ENCODE results near the gene ZNF518B.
"Not testable (repeated sequence)": the region's sequence is repeated elsewhere in the genome, so short reads cannot be mapped to it uniquely, and the experiment has no call there.

Gene ZNF518B

DNA sequence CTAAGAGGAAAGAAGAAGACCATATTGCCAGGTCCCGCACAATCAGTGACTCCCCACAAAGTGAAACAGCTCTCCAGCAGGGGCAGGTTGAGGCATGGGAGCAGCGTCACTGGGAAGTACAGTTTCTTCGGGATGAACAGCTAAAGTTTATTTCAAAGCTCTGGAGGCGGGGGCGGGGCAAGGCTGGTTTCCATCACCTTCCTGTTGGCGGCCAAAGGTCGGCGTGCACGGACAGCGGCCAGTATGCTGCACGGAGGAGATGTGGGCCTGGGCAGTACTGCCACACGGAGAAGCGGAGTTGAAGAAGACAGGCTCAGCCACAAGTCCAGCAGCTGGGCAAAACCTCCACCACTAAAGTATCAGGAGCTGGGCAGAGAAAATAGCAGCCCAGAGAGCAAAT is 951 bp upstream of the ZNF518B start:
- no peak for DNase-seq (ENCODE audit: low read depth)

DNA sequence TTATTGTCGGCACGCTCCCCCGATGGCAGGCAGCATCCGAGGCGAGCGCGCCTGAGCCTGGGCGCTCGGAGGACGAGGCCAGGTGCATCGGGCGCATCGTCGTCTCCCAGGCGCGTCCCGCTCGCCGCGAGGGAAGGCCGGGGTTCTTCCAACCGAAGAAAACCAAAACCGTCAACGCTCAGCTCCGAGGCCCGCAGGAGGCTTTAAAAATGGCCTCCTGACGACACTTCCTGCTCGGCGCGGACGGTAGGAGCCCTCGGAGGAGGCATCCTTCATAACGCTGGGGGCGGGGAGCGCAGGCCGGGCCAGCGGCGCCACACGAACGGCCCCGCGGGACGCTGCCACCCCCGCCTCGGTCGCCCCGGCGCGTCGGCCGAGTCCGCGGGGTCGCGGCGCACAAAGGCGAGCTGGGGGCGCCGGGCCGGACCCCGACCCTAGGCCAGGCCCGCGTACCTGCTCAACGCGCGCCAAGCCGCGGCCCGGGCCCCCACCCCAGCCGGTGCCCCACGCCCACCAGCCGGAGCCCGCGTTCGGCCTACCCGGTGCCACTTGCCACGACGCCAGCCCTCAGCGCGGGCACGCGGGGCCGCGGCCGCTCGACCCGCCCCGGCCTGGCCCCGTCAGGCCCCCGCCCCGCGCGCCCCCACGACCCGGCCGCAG is 501 bp downstream of the ZNF518B start:
- peak; percentile 72 for DNase-seq (ENCODE audit: low read depth)

DNA sequence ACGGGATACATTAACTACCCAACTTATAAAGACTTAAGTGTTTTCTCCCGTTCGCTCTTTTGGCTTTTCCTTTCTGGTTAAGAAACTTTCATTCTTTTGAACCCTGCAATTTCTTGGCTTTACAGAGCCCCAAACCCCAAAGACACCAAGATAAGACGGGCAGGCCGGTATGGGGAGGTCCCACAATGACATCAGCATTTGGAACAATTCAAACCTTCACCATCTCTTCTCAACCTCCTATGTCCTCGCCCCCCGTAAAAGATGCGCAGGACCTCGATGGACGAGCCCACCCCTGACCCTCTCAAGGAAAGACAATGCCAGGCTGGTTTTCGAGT is 999 bp downstream of the ZNF518B start:
- DNase-seq (ENCODE audit: low read depth) = no peak

DNA sequence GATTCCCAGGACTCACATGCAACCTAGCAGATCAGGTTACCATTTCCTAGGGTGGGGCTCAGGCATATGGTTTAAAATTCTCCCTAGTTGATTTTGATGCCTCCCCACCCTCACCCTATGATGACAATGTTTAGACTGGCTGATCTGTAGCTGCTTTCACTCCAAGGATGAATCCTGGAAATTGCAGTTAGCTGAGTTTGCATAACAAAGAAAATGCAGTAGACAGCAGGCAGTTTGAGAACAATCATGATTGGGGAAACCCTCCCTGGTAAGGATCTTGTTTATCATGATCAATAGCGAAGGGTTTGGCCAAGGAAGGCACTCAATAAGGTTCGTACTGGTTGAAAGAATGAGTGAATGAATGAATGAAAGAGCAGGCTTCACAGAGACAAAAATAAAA is 2.1 kb downstream of the ZNF518B start:
- no peak for DNase-seq (ENCODE audit: low read depth)

DNA sequence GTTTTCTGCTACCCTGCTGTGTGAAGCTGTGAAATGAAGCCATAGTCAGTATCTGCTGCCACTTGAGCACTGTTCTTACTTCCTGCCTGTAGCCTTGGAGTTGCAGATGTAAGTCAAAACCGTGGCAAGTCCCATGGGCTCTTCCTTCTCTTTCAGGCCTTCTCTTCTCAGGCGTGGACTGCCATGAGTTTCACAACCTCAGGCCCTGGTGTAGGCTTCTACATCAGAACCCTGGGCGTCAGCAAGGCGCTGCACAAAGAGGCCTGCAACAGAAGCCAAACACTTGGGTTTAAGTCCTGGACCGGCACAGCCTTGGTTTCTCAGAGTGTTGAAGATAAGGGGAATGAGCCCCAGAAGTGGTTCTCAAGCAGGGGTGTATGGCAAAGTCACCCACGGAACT is 2.5 kb downstream of the ZNF518B start:
- DNase-seq (ENCODE audit: low read depth) = no peak

DNA sequence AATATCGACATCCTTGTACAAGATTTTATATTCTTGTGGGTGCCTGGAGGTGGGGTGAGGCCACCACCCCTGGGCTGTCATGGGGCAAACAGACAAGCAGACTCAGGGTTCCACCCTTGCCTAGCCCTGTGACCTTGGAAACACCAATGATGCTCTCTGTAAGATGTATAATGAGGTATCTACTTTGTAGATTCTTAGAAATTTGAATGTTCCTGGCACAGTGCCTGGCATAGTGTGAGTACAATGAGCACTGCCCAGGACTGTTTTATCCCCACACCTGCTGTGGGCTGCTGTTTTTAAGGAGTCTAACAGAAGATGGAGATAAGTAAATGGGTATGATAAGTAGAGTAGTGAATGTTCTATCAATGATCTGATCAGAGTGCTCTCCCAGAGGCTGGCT is 3.1 kb downstream of the ZNF518B start:
- no peak for DNase-seq (ENCODE audit: low read depth)

DNA sequence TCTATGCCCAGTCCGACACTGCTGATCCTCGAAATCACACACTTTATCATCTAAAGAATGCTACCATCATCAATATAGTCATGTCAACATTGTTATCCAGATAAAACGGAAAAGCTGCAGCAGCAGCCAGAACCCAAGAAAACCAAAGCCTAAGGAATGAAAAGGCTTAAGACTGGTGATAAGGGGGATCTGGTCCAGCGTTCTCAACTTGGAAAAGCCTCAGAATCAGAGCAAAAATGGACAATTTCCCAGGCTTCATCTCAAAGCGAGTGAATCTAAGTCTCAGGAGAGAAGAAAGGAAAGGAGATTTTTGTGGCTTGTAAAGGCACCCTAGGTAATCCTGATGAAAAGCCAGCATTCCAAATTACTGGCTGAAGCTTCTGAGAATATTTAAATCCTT is 8.2 kb downstream of the ZNF518B start:
- no peak for DNase-seq (ENCODE audit: low read depth)

DNA sequence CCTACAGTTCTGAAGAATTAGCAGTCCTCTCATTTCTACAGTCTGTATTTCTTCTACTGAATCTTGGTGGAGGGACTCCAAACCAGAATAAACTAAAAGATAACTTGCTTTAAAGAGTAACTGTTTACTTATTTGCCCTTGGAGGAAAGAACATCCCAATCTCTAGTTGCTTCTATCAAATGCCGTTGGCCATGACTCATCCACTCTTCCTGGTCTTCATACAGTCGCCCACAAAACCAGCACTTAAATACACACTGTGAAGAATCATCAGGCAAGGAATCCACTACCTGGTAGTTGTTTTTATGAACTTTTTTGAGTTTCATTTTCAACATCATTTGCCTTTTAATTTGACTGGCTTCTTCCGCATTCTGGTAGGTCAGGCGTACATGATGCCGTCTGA is 14.2 kb downstream of the ZNF518B start:
- DNase-seq (ENCODE audit: low read depth) = peak; percentile 43

DNA sequence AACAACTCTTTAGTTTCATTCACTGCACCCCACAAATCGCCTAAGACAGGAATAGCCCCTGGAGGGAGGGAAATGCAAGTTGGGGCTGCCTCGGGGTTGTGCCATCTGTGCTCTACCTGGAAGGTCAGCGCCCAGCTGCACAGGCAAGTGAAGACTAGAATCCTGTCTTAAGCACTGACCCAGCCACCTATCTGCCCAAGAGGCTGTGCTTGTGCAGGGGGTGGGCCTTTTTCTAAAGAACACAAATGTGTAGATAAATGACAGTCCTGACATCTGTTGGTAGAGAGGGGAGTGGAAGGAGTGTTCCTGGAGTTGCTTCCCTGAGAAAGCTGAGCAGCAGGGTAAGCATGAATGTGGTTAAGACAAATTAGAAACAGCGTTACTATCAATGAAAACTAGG is 15.7 kb downstream of the ZNF518B start:
- DNase-seq (ENCODE audit: low read depth) = no peak

DNA sequence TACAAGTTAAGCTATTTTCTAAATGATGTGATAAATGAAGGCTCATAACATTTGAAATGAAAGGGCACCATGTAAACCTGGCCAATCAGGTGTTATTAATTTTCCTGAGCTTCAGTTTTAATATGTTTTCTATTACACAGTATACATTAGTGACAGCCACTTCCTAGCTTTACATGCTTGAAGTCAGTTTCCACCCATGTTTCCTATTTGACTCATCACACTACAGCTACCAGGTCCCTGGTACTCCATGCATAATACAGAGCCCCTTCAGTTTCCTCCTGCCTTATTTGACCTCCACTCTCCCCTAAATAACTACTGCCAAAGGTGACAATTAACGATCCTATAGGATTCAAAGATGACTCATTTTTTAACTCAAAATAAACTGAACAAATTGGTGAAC is 18.3 kb downstream of the ZNF518B start:
- no peak for DNase-seq (ENCODE audit: low read depth)

DNA sequence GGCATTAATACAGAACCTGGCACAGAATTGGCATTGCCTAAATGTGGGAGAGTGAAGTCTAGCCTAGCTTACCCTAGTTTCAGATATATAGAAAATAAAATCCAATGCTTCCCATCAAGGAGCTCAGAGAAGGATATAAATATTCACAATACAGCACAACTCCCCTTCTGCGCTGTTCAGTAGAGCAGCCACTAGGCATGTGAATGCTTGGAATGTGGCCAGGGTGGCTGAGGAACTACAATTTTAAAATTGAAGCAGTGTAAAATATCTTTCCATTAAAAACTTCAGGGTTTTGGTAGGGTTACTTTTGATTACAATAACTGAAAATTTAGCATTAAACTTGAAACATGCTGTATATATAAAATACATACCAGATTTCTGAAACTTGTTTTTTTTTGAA is 19.5 kb downstream of the ZNF518B start:
- DNase-seq (ENCODE audit: low read depth) = no peak

DNA sequence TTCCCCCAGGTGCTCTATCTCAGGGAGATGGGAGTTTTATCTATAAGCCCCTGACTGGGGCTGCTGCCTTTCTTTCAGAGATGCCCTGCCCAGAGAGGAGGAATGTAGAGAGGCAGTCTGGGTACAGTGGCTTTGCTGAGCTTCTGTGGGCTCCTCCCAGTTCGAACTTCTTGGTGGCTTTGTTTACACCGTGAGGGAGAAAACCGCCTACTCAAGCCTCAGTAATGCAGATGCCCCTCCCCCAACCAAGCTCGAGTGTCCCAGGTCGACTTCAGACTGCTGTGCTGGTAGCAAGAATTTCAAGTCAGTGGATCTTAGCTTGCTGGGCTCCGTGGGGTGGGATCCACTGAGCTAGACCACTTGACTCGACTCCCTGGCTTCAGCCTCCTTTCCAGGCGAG is 29.5 kb downstream of the ZNF518B start:
- DNase-seq (ENCODE audit: low read depth) = not testable (repeated sequence)

DNA sequence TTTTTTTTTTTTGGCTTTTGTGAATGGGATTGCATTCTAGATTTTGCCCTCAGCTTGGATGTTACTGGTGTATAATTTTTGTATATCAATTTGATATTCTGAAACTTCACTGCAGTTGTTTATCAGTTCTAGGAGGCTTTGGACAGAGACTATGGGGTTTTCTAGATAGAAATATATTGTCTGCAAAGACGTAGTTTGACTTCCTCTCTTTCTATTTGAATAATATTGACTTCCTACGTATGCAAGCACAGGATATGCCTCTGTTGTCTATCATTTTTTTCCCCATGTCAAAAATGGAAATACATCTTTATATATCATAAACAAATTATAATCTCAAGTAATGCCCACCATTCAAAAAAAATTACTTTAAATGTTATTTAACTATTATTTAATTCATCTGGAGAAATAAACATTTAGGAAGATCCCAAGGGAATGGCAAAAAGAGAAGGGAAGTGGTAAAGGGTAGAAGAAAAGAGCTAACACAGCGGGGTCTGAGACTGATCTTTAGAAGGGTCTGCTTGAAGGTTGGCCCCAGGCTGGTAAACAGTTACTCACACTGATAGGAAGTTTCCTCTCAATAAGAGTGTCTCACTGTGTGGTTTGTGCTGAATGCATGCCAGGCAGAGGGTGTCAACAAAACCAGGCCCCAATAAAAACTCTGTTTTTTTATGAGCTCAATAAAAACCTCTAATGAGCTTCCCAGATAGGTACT is 35.7 kb downstream of the ZNF518B start:
- no peak for DNase-seq (ENCODE audit: low read depth)

DNA sequence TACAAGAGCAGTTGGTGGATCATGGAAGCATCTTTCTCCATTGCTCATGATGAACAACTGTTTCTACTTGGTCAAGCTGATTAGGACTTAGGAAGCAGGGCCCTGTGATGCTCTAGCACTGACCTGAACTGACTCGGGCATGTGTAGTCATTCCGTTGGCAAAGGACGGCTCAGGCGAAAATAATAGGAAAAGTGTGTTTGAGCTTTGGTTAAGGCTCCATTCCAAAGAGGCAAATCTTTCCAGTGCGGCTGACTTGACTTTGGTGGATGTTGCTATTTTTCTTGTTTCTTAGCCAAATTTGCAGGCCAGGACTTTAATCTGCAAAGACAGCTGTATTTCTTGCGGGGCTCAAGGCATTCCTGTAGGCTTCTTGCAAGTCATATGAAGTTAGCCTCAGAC is 39.5 kb downstream of the ZNF518B start:
- DNase-seq (ENCODE audit: low read depth) = no peak

DNA sequence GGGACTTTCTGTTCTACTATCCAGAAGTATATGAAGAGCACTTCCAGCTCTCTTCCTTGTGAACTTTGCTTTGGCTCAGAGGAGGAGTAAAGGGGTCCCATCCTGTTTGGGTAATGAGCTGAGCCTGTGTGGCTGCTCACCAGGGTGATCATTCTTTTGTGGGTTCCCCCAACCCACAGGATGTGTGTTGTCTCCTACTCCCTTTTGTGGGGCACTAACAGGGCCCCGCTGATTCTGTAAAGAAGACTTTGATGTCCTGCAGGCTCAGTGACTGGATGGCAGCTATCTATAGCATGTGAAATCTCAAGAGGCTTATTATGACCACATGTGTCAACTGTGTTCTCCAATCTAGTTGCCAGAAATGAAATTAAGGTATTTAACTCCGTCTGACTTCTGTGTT is 40.8 kb downstream of the ZNF518B start:
- no peak for DNase-seq (ENCODE audit: low read depth)

DNA sequence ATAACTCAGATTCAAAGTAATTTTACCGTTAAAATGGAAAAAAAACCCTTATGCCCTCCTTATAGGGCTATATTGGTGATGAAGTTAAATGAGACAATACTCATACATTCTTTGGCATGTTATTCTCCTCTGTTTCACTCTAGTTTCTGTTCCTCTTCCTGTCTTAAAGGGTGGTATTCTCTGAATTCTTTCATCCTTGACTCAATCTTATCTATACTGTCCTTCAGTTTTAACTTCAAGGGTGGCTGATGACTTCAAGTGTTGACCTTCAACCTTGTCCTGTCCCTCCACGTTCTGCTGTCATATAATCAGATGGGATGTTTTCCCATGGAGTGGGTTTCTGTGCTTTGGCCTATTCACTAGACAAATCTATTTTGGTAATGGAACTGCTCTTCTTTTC is 44.0 kb downstream of the ZNF518B start:
- DNase-seq (ENCODE audit: low read depth) = no peak

DNA sequence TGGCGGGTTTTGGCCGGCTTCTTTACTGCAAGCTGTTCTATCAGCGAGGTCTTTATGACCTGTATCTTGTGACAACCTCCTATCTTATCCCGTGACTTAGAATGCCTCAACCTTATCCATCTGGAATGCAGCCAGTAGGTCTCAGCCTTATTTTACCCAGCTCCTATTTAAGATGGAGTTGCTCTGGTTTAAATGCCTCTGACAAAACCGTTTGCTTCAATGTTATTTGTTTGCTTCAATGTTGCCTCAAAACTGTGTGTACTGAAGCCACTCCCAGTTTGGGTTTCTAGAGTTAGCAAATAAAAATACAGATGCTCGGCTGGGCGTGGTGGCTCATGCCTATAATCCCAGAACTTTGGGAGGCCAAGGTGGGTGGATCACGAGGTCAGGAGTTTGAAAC is 51.6 kb downstream of the ZNF518B start:
- DNase-seq (ENCODE audit: low read depth) = no peak

DNA sequence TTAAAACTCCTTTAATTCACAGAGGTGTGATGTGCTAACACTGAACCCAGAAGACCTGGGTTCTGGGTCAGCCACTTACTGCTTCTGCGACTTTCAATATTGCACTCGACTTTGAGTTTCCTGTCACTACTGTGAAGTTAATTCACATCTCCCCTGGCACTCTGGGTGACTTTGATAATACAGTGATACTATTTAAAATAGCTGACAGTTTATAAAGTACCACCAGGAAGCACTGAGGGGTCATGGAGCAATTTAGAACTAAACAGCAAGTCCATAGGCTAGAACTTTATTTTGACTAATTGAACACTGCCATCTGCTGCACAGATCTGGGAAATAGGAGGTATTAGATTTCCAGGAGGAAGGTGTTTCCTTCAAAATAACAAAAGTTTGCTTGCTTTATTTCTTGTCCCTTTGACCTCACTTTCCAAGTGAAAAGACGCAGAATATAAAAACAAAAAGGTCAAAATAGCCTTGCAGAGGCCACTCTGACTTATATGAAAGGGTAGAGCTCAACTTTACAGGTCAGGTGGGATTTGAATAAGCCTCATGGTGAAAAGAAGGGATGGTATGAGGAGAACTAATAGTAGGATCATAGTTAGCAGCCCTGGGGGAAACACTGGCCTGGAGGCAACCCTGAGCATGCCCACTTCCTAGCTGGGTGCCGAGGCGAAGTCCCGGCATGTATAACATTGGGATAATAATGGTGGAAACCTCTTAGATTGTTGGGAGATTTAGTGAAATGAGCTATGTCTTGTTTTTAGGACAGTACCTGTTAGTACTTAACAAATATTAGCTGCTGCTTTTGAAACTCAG is 53.4 kb downstream of the ZNF518B start:
- peak; percentile 65 for DNase-seq (ENCODE audit: low read depth)

DNA sequence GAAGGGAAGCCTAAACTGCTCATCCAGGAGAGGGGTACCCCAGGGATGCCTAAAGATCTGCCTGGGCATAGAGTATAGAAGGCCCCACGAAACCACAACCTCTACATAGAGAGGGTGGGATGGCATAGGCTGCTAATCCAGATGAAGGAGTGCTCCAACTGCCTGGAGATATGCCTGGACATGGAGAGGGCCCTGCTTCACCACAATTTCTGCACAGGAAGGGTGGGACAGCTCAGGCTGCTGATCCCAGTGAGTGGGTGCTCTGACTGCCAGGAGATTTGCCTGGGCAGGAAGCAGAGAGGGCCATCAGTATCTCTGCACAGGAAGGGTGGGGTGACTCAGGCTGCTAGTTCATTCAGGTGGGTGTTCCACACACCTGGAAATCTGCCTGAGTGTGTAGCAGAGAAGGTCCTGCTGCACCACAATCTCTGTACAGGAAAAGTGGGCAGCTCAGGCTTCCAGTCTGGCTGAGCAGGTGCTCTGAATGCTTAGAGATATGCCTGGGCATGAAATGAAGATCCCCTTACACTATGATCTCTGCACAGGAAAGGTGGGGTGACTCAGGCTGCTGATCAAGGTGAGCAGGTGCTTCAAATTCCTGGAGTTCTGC is 61.1 kb downstream of the ZNF518B start:
- DNase-seq (ENCODE audit: low read depth) = no peak
